HG03469 (cell line): Measurements from ENCODE around the gene ATP1B1.

Experiments used
- ATAC-seq: cut with Tn5 transposase; IDR thresholded peaks from one replicate; pipeline ENCODE4 v1.9.1; 2021; ENCODE audit warnings: mild to moderate bottlenecking, moderate library complexity, moderate number of reproducible peaks; ENCODE audit not compliant: unreplicated experiment

ATP1B1 gene

GRCh38 chr1:169106095-169106920 lies at the start of gene ATP1B1:
Gene ATP1B1 (plus strand): TSS chr1:169106690. CDS start chr1:169106830, 140 bp downstream.
- ATAC-seq: peak; percentile 83

- ATAC-seq: no peak
Measured at GRCh38 chr1:169059421-169059820, 47.1 kb upstream of the ATP1B1 start.

GRCh38 chr1:169060043-169060722 lies 46.3 kb upstream of the ATP1B1 start:
- ATAC-seq: no peak

- ATAC-seq: no peak
Measured at GRCh38 chr1:169060919-169061639, 45.4 kb upstream of the ATP1B1 start.

GRCh38 chr1:169062152-169062551 lies 44.3 kb upstream of the ATP1B1 start:
- no peak for ATAC-seq

- ATAC-seq: no peak
Measured at GRCh38 chr1:169064103-169064502, 42.4 kb upstream of the ATP1B1 start.

GRCh38 chr1:169070547-169070946 lies 35.9 kb upstream of the ATP1B1 start:
- no peak for ATAC-seq

- ATAC-seq: no peak
Measured at GRCh38 chr1:169070958-169071357, 35.5 kb upstream of the ATP1B1 start.

GRCh38 chr1:169072945-169073725 lies 33.4 kb upstream of the ATP1B1 start:
- no peak for ATAC-seq

- ATAC-seq: no peak
Measured at GRCh38 chr1:169078163-169078883, 28.2 kb upstream of the ATP1B1 start.

- ATAC-seq: no peak
Measured at GRCh38 chr1:169081503-169082123, 24.9 kb upstream of the ATP1B1 start.

- ATAC-seq: no peak
Measured at GRCh38 chr1:169085911-169086310, 20.6 kb upstream of the ATP1B1 start.

- no peak for ATAC-seq
Measured at GRCh38 chr1:169086603-169087455, 19.7 kb upstream of the ATP1B1 start.

- ATAC-seq: no peak
Measured at GRCh38 chr1:169087876-169088275, 18.6 kb upstream of the ATP1B1 start.

GRCh38 chr1:169089776-169090175 lies 16.7 kb upstream of the ATP1B1 start:
- no peak for ATAC-seq

GRCh38 chr1:169090308-169090899 lies 16.1 kb upstream of the ATP1B1 start:
- no peak for ATAC-seq

GRCh38 chr1:169090900-169091311 lies 15.6 kb upstream of the ATP1B1 start:
- ATAC-seq: peak; percentile 8

GRCh38 chr1:169091480-169091941 lies 15.0 kb upstream of the ATP1B1 start:
- ATAC-seq: peak; percentile 90
